Measurements from ENCODE around the gene LDLRAD3.

LDLRAD3 gene

DNA sequence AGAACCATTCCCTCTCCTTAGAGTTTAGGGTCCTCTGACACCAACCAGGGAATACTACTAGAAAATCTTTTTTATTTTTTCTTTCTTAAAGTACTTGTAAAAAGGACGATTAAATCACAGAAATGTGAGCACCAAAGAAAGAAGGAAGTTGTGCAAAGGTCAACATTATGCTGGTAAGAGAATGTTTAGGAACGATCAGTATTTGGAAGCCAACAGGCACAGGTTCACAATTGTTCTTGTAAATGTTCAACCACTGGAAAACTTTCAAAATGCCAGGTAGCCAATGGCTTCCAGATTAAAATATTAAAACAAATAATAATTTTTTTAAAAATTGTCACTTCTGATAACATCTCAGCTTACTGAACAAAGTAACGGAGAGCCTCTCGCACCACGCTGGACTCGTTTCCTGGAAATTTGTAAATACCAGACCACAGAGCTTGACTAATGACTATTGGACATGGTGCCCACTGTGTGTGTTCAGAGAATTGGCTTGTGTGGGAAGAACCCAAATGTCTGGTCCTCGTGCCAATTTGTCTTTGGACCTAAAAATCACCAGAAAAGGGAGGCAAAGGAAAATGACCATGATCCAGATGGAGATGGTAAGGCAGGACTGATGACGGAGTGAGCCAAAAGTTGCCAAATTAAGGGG lies 324.6 kb downstream of the LDLRAD3 start:
- no peak for DNase-seq (ENCODE audit: low read depth, low spot score)

DNA sequence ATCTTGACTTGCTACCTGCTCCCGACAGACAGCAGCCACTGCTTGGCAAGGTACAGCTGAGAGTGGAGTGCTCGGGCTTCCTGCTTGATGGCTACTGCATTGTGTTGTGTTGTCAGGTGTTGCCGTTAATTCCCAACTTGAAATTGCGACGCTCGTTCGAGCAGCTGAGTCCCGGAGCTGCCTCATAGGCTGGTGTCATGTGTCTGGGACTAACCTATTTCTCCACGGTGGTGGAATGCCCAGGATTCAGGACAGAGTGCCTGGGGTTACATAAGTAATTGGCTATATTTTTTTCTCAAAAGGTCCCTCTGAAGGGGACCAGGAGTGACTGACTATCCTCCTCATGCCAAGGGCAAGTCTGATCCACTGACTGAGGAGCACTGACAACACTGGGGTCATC lies 326.8 kb downstream of the LDLRAD3 start:
- no peak for DNase-seq (ENCODE audit: low read depth, low spot score)

DNA sequence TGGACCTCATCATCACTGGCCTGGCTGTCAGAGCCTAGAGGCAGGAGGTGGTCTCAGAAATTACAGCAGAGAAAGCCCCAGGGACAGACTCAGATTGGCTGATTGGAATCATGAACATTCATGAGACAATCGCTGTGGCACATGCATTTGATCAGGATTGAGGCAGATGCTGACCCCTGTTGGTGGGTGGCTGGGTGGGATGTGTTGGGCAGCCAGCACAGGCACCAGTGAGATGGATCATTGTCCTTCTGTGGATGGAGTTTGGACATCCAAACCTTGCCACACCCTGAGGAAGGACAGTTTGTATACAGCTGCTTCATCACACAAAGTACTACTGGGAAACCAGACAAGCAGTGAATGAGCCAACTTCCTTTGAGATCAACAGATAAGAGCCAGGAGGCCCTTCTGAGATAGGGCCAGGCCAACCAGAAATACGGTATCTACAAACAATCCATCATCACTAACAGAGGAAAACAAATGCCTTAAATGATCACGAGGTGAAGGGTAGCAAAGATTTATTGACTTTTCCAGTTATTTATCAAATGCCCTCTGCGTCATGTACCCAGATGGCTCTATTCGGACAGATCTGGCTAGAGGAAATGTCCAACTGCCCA lies 328.0 kb downstream of the LDLRAD3 start:
- DNase-seq (ENCODE audit: low read depth, low spot score) = no peak

DNA sequence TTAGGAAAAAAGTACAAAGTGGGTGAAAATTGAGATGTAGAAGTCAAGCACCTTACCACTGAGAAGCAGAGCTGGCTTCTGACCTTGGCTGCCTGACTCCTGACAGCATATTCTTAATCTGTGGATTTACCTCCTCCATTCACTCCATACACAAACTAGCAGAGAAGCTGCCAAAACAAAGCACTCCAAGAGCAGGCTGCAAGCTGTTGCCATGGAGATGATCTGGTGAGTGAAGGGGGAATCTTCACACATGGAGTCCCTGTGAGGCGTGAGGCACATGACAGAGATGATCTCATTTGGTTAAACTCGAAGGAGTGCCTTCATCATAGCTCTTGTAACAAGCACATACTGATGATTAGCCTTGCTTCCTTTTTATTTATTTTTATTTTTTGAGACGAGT lies 329.2 kb downstream of the LDLRAD3 start:
- DNase-seq (ENCODE audit: low read depth, low spot score) = no peak

DNA sequence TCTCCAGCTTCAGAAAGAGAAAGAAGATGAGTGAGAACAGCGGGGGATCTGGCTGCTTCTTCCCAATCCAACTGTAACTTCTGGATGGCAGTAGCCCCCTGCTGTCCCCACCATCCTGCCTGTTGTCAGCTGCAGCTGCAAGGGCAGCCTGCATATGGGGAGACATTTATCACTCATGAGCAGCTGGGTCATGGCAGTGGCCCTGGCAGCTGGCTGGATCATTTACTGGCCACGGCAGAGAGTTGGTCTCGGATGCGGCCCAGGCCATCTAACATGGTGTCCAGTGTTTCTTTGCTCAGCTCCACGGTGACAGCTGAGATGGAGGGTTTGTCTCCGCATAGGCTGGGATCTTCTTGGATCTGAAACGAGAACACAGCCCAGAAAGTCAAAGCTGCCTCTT lies 330.6 kb downstream of the LDLRAD3 start:
- DNase-seq (ENCODE audit: low read depth, low spot score) = no peak

DNA sequence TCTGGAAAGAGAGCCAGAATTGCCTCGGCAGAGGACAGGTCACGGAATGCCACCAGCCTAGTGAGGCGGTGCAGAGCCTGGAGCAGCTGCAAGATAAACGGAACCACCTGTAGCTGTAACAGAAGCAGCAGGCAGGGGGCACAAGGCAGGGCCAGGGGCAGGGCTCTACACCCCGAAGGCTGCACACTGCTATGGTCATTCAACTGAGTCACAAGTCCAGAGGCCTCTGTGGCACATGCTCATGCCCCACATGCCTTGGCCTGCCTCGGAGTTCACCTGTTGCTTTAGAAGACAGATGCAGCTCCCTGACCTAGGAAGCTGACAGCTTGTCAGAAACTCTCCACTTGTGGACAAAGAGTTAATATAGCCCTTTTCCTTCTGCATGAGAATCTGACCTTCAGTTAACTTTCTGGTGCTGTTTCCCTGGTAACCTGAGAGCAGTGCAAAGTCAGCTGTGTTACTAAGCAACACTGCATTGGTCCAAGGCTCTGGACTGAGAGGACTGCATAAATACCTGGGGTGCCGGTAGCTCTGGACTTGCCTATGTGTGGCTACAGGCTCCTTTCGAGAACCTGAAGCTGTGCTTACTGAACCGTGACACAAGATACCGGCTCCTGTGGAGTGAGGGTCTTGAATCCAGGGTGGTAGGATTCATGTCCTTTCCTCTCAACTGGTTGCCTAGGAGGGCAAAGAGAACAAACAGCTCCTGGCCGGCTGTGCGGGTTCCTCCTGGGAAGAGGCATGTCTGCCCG lies 334.8 kb downstream of the LDLRAD3 start:
- DNase-seq (ENCODE audit: low read depth, low spot score) = no peak

DNA sequence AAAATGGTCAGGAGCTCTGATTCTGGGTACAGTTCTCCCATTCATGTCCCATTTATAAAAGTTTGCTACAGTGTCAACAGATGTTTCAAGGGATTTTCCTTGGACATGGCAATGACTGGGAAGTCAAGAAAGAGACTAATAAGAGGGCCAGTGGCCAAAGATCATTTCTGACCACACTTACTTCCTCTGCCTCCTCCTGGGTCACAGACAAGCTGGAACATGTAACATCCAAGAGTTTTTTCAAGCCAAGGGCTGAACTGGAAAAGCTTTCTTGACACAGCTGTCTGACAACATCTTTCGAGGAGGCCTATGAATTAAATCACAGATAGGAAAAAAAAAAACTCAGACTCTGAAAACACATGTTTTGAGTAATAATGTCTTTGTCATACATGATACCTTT lies 336.7 kb downstream of the LDLRAD3 start:
- no peak for DNase-seq (ENCODE audit: low read depth, low spot score)
